NCI-H345 treated with DMSO at 0.1 percent for 48 hours (cell line): Measurements from ENCODE around the gene MRPL54.
A peak's percentile ranks its signal among the peaks of the same experiment; 100 is the strongest.

Source experiments
- DNase-seq: peaks from one replicate; lab custom pipeline; 2025; ENCODE audit not compliant: unreplicated experiment; lab: John Stamatoyannopoulos, UW

The MRPL54 gene

GRCh38 chr19:3762501-3763459 lies at the start of gene MRPL54:
Gene MRPL54, plus strand, starts transcription at chr19:3762682. Its CDS starts 19 bp downstream, at chr19:3762701.
- DNase-seq: peak; percentile 98

GRCh38 chr19:3716147-3716668 lies 46.3 kb upstream of the MRPL54 start:
- DNase-seq: no peak

GRCh38 chr19:3719868-3720267 lies 42.6 kb upstream of the MRPL54 start:
- DNase-seq: no peak

GRCh38 chr19:3720349-3720917 lies 42.0 kb upstream of the MRPL54 start:
- DNase-seq: no peak

GRCh38 chr19:3721131-3721886 lies 41.2 kb upstream of the MRPL54 start:
- peak; percentile 79 for DNase-seq

GRCh38 chr19:3721887-3722442 lies 40.5 kb upstream of the MRPL54 start:
- DNase-seq: no peak

- DNase-seq: no peak
These were observed 39.9 kb upstream of the MRPL54 start for GRCh38 chr19:3722443-3723109.

GRCh38 chr19:3723110-3723488 lies 39.4 kb upstream of the MRPL54 start:
- no peak for DNase-seq

- DNase-seq: no peak
These were observed 38.6 kb upstream of the MRPL54 start for GRCh38 chr19:3723883-3724282.

GRCh38 chr19:3725121-3725520 lies 37.4 kb upstream of the MRPL54 start:
- DNase-seq: no peak

- DNase-seq: peak; percentile 54
These were observed 36.7 kb upstream of the MRPL54 start for GRCh38 chr19:3725640-3726310.

- no peak for DNase-seq
These were observed 32.0 kb upstream of the MRPL54 start for GRCh38 chr19:3730457-3730958.

GRCh38 chr19:3732108-3732507 lies 30.4 kb upstream of the MRPL54 start:
- no peak for DNase-seq

GRCh38 chr19:3733549-3734309 lies 28.8 kb upstream of the MRPL54 start:
- no peak for DNase-seq

GRCh38 chr19:3734310-3734600 lies 28.2 kb upstream of the MRPL54 start:
- DNase-seq: no peak

- no peak for DNase-seq
These were observed 26.3 kb upstream of the MRPL54 start for GRCh38 chr19:3736106-3736724.

- DNase-seq: no peak
These were observed 24.8 kb upstream of the MRPL54 start for GRCh38 chr19:3737487-3738205.
